CD4-positive, alpha-beta memory T cell (primary cell): ENCODE measurements around the gene HSPA1B. TPM values are rescaled to one million over a fixed set of nuclear protein-coding genes. Genes with fewer than 3 reads are reported as not detected.
"Not testable (repeated sequence)": the region's sequence is repeated elsewhere in the genome, so short reads cannot be mapped to it uniquely, and the experiment has no call there.

ENCODE experiments used
- CTCF ChIA-PET: fragments of 350-600 bp; sonication (Branson Sonifier 250); formaldehyde crosslinking; loops from one replicate; lab custom pipeline; 2021; ENCODE audit warnings: inconsistent platforms; ENCODE audit not compliant: partially characterized antibody; lab: Charles Lee
- POLR2A ChIA-PET: fragments of 350-600 bp; sonication (Branson Sonifier 250); formaldehyde crosslinking; loops from one replicate; lab custom pipeline; 2021; ENCODE audit not compliant: partially characterized antibody; lab: Charles Lee
- DNase-seq, 5 donors: peaks; one replicate each; pipeline versions ENCODE4 v3.0.0 to v3.0.0-alpha.2; 2020 to 2022; ENCODE audit warnings: mixed read lengths in 1 of 5
- H3K27ac ChIP-seq: one replicate; pipeline ENCODE4 v1.7.0; 2013; ENCODE audit warnings: low read depth, low read length
- H3K27me3 ChIP-seq: 2 replicates; pipeline ENCODE4 v1.7.0; 2013; ENCODE audit warnings: mild to moderate bottlenecking, low read length, moderate library complexity; ENCODE audit not compliant: insufficient read depth
- H3K36me3 ChIP-seq: 2 replicates; pipeline ENCODE4 v1.7.0; 2013; ENCODE audit warnings: mild to moderate bottlenecking, low read length, moderate library complexity; ENCODE audit not compliant: insufficient read depth
- H3K4me1 ChIP-seq: 2 replicates; pipeline ENCODE4 v1.7.0; 2013; ENCODE audit warnings: mild to moderate bottlenecking, low read length, moderate library complexity; ENCODE audit not compliant: insufficient read depth
- H3K4me3 ChIP-seq, 2 donors: one replicate each; pipeline ENCODE4 v1.7.0; 2013; ENCODE audit warnings: low read length in 2 of 2, mild to moderate bottlenecking in 1 of 2
- H3K9me3 ChIP-seq, 2 donors: one replicate each; pipeline ENCODE4 v1.7.0; 2013; ENCODE audit warnings: low read length in 2 of 2, control low read depth in 1 of 2; ENCODE audit not compliant: control insufficient read depth in 1 of 2
- H3K27ac Mint-ChIP-seq, 7 donors: one replicate each; pipeline ENCODE4 v1.8.0; 2020 to 2021; ENCODE audit warnings: mixed read lengths in 7 of 7, mild to moderate bottlenecking in 6 of 7, inconsistent platforms in 3 of 7, moderate library complexity in 3 of 7
- H3K27me3 Mint-ChIP-seq, 2 donors: one replicate each; pipeline ENCODE4 v1.8.0; 2020 to 2021; ENCODE audit warnings: mixed read lengths in 2 of 2
- H3K36me3 Mint-ChIP-seq, 2 donors: one replicate each; pipeline ENCODE4 v1.8.0; 2020 to 2021; ENCODE audit warnings: mixed read lengths in 2 of 2, inconsistent platforms in 1 of 2, mild to moderate bottlenecking in 1 of 2
- H3K4me1 Mint-ChIP-seq, 4 donors: one replicate each; pipeline ENCODE4 v1.8.0; 2020 to 2021; ENCODE audit warnings: mixed read lengths in 4 of 4, mild to moderate bottlenecking in 1 of 4
- H3K4me3 Mint-ChIP-seq, 8 donors: one replicate each; pipeline ENCODE4 v1.8.0; 2020 to 2021; ENCODE audit warnings: mixed read lengths in 8 of 8, mild to moderate bottlenecking in 7 of 8, moderate library complexity in 6 of 8, inconsistent platforms in 3 of 8
- H3K9me3 Mint-ChIP-seq, 8 donors: one replicate each; pipeline ENCODE4 v1.8.0; 2020 to 2021; ENCODE audit warnings: mixed read lengths in 8 of 8, mild to moderate bottlenecking in 5 of 8, inconsistent platforms in 3 of 8, moderate library complexity in 1 of 8
- intact Hi-C: fragments of 100-400 bp; cut with micrococcal nuclease; formaldehyde crosslinking; loops from one replicate; pipeline ENCODE4 v1.15.1; 2023
- polyA plus RNA-seq, 2 donors: library from polyadenylated mRNA; unstranded; fragments of 300-500 nt; fragmentation: Illumina TruSeq; gene quantifications; one replicate each; pipeline ENCODE4 v1.2.3, GENCODE V29; 2021
- total RNA-seq, 2 experiments: library from RNA; stranded (reverse); gene quantifications; one replicate each; pipeline ENCODE4 v1.2.3, GENCODE V29; 2021

Gene HSPA1B
- total and polyA plus RNA-seq, 4 experiments from 2014 or later: 1.9 to 60.8 (median 31.7) TPM

DNA sequence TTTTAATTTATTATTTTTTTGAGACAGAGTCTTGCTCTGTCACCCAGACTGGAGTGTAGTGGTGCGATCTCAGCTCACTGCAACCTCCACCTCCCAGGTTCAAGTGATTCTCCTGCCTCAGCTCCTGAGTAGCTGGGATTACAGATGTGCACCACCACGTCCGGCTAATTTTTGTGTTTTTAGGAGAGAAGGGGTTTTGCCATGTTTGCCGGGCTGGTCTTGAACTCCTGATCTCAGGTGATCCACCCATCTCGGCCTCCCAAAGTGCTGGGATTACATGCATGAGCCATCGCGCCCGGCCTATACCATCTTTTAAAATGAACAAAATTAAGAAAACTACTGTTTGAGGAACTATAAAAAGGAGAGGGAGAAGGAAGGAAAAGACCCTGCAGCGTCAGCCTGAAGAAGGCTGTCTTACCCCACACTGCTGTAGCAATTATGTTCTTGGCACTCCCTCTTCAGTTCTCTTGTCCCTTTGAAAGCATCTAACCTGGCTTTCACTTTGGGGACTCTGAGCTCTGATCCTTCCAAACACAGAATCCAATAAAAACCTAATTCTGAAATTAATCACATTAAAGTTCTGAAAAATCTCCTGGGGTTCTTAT lies 3.8 kb upstream of the HSPA1B start:
- DNase-seq, H3K4me3 ChIP-seq, H3K36me3 ChIP-seq, H3K27ac ChIP-seq, H3K27me3 Mint-ChIP-seq, H3K27me3 ChIP-seq, H3K9me3 ChIP-seq, H3K9me3 Mint-ChIP-seq: not testable (repeated sequence)
- intact Hi-C loops: loop anchor here (5.0 kb wide), 1 partner anchor 39 kb away; the partner anchor contains the start of gene NEU1
- Mint-ChIP-seq H3K27ac (peak overlapping the region in 4 of 7 donors; percentile 46 to 99 (median 58)), H3K4me3 (peak overlapping the region in 4 of 8 donors; percentile 2 to 43 (median 32)), H3K36me3 (peaks cover 0 to 12% of the 10 kb centered on the region in 2 donors), H3K4me1 (peaks cover 21 to 70% (median 44%) of the 10 kb centered on the region in 4 donors)
- H3K4me1 ChIP-seq: peaks cover 64% of the 10 kb centered on the region
- CTCF ChIA-PET: interaction anchor here (1.1 to 1.5 kb wide), 4 partner anchors 9 to 94 kb away, joined by 3 to 5 read pairs (median 3); partner anchors contain the start of gene LSM2
- POLR2A ChIA-PET: interaction anchor here (1.0 to 7.1 kb wide), 10 partner anchors 9 to 171 kb away, joined by 3 to 76 read pairs (median 9); partner anchors contain the start of genes BAG6, CLIC1, CSNK2B and DDAH2

GRCh38 chr6:31825553-31825952 lies 2.0 kb upstream of the HSPA1B start:
- no peaks in the 10 kb centered on the region for H3K9me3 ChIP-seq
- POLR2A ChIA-PET: interaction anchor here (1.0 to 4.3 kb wide), 6 partner anchors 12 to 173 kb away, joined by 3 to 81 read pairs (median 14); partner anchors contain the start of genes ABHD16A, BAG6, CLIC1 and HSPA1A
- H3K4me3 ChIP-seq: no peak overlapping the region
- no peak overlapping the region for H3K27ac ChIP-seq
- no peaks in the 10 kb centered on the region for H3K9me3 Mint-ChIP-seq
- intact Hi-C loops: no loop called here
- CTCF ChIA-PET: interaction anchor here (1.1 to 2.6 kb wide), 4 partner anchors 8 to 227 kb away, joined by 3 to 15 read pairs (median 8); partner anchors contain the start of gene LSM2
- no peaks in the 10 kb centered on the region for H3K27me3 Mint-ChIP-seq
- peaks cover 48% of the 10 kb centered on the region for H3K4me1 ChIP-seq
- peak overlapping the region in 6 of 7 donors; percentile 69 to 99 (median 82) for H3K27ac Mint-ChIP-seq
- peaks cover 0 to 15% of the 10 kb centered on the region in 2 donors for H3K36me3 Mint-ChIP-seq
- no peak for DNase-seq
- H3K4me3 Mint-ChIP-seq: peak overlapping the region in 4 of 8 donors; percentile 17 to 98 (median 94)
- peaks cover 19 to 62% (median 43%) of the 10 kb centered on the region in 4 donors for H3K4me1 Mint-ChIP-seq
- H3K36me3 ChIP-seq: no peaks in the 10 kb centered on the region
- no peaks in the 10 kb centered on the region for H3K27me3 ChIP-seq

DNA sequence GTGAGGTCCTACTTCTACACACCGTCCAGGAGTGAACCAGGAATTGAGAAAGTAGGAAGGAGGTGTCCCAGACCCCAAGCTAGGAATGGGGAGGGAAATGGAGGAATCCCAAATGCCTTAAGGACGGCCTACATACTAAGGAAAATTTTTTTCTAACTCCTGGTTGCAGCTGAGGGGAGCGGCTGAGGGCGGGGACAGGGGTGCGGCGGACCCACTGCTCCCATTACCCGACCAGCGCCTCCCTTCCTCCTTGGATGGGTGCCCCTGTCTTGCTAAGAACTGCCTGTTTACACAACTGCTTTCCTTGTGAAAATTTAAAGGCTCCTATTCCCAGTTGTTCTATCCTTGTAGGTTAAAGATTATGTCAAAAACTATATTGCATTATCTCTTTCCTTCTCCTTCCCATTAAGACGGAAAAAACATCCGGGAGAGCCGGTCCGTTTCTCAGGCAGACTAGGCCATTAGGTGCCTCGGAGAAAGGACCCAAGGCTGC lies 699 bp upstream of the HSPA1B start:
- ChIA-PET POLR2A (interaction anchor here (0.7 to 3.5 kb wide), 35 partner anchors 9 to 369 kb away, joined by 3 to 81 read pairs (median 6); partner anchors contain the start of genes ABHD16A, BAG6, C6orf47 and CLIC1), CTCF (interaction anchor here (0.8 to 2.6 kb wide), 20 partner anchors 9 to 276 kb away, joined by 3 to 15 read pairs (median 6); partner anchors contain the start of genes ABHD16A, BAG6, DDAH2 and HSPA1A)
- Mint-ChIP-seq H3K36me3 (peaks cover 0 to 14% of the 10 kb centered on the region in 2 donors), H3K9me3 (no peaks in the 10 kb centered on the region), H3K27ac (peak overlapping the region; percentile 93 to 99 (median 96)), H3K4me3 (peak overlapping the region; percentile 88 to 98 (median 95)), H3K27me3 (no peaks in the 10 kb centered on the region), H3K4me1 (peaks cover 23 to 62% (median 41%) of the 10 kb centered on the region in 4 donors)
- Histone ChIP-seq H3K4me3 (peak overlapping the region; percentile 67 to 90), H3K36me3 (no peaks in the 10 kb centered on the region), H3K4me1 (peaks cover 49% of the 10 kb centered on the region), H3K9me3 (no peaks in the 10 kb centered on the region), H3K27ac (peak overlapping the region; percentile 83), H3K27me3 (no peaks in the 10 kb centered on the region)
- intact Hi-C loops: loop anchor here (1.0 kb wide), 1 partner anchor 32 kb away; the partner anchor contains the start of gene VARS1
- DNase-seq: peak in 1 of 5 donors; percentile 62

DNA sequence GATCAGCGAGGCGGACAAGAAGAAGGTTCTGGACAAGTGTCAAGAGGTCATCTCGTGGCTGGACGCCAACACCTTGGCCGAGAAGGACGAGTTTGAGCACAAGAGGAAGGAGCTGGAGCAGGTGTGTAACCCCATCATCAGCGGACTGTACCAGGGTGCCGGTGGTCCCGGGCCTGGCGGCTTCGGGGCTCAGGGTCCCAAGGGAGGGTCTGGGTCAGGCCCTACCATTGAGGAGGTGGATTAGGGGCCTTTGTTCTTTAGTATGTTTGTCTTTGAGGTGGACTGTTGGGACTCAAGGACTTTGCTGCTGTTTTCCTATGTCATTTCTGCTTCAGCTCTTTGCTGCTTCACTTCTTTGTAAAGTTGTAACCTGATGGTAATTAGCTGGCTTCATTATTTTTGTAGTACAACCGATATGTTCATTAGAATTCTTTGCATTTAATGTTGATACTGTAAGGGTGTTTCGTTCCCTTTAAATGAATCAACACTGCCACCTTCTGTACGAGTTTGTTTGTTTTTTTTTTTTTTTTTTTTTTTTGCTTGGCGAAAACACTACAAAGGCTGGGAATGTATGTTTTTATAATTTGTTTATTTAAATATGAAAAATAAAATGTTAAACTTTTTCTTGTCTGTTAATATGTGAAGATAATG lies 2.2 kb downstream of the HSPA1B start:
- Histone ChIP-seq H3K27me3 (no peaks in the 10 kb centered on the region), H3K36me3 (no peaks in the 10 kb centered on the region), H3K4me1 (peaks cover 39% of the 10 kb centered on the region), H3K4me3 (peak overlapping the region; percentile 40 to 62), H3K27ac (peak overlapping the region; percentile 53), H3K9me3 (no peaks in the 10 kb centered on the region)
- H3K27me3 Mint-ChIP-seq: no peaks in the 10 kb centered on the region
- H3K27ac Mint-ChIP-seq: peak overlapping the region; percentile 82 to 95 (median 91)
- DNase-seq: peak in 4 of 5 donors; percentile 55 to 65 (median 60)
- H3K36me3 Mint-ChIP-seq: peaks cover 0 to 14% of the 10 kb centered on the region in 2 donors
- POLR2A ChIA-PET: interaction anchor here (1.0 to 7.2 kb wide), 24 partner anchors 9 to 1142 kb away, joined by 3 to 67 read pairs (median 8); partner anchors contain the start of genes ABHD16A, BAG6, C6orf47 and DDAH2
- H3K4me1 Mint-ChIP-seq: peaks cover 12 to 49% (median 32%) of the 10 kb centered on the region in 4 donors
- intact Hi-C loops: loop anchor here (1.0 to 10.0 kb wide), 6 partner anchors 15 to 337 kb away; partner anchors contain the start of genes ATP6V1G2, DDAH2, DXO and HSPA1A
- H3K4me3 Mint-ChIP-seq: peak overlapping the region; percentile 80 to 100 (median 96)
- CTCF ChIA-PET: interaction anchor here (0.7 to 3.4 kb wide), 32 partner anchors 9 to 335 kb away, joined by 3 to 56 read pairs (median 6); partner anchors contain the start of genes ABHD16A, ATP6V1G2, CSNK2B and DDAH2
- no peaks in the 10 kb centered on the region for H3K9me3 Mint-ChIP-seq

- Mint-ChIP-seq H3K27ac (peak overlapping the region; percentile 82 to 94 (median 91)), H3K4me1 (peaks cover 7 to 48% (median 28%) of the 10 kb centered on the region in 4 donors), H3K4me3 (peak overlapping the region; percentile 80 to 100 (median 96)), H3K36me3 (peaks cover 0 to 21% of the 10 kb centered on the region in 2 donors), H3K9me3 (no peaks in the 10 kb centered on the region), H3K27me3 (no peaks in the 10 kb centered on the region)
- DNase-seq: no peak
- intact Hi-C loops: loop anchor here (1.0 to 10.0 kb wide), 6 partner anchors 16 to 339 kb away; partner anchors contain the start of genes ATP6V1G2, DDAH2, DXO and HSPA1A
- no peaks in the 10 kb centered on the region for H3K27me3 ChIP-seq
- peaks cover 36% of the 10 kb centered on the region for H3K4me1 ChIP-seq
- no peaks in the 10 kb centered on the region for H3K36me3 ChIP-seq
- peak overlapping the region; percentile 53 for H3K27ac ChIP-seq
- ChIA-PET CTCF (interaction anchor here (0.8 to 3.4 kb wide), 23 partner anchors 8 to 336 kb away, joined by 3 to 56 read pairs (median 6); partner anchors contain the start of genes ABHD16A, APOM, ATP6V1G2 and DDAH2), POLR2A (interaction anchor here (0.6 to 7.2 kb wide), 23 partner anchors 11 to 274 kb away, joined by 3 to 67 read pairs (median 7); partner anchors contain the start of genes ABHD16A, BAG6, CLIC1 and DDAH2)
- H3K4me3 ChIP-seq: peak overlapping the region; percentile 40 to 62
- H3K9me3 ChIP-seq: no peaks in the 10 kb centered on the region
These were observed 3.4 kb downstream of the HSPA1B start for GRCh38 chr6:31830886-31831335.
